ENCODE results near the gene ADK.
"Not testable (repeated sequence)": the region's sequence is repeated elsewhere in the genome, so short reads cannot be mapped to it uniquely, and the experiment has no call there.

The ADK gene

GRCh38 chr10:74300074-74300621, 149.1 kb downstream of the ADK start:
- not testable (repeated sequence) for DNase-seq (ENCODE audit: low read depth, low spot score)

GRCh38 chr10:74300666-74301065, 149.6 kb downstream of the ADK start:
- no peak for DNase-seq (ENCODE audit: low read depth, low spot score)

- DNase-seq (ENCODE audit: low read depth, low spot score): no peak
These were observed 154.7 kb downstream of the ADK start for GRCh38 chr10:74305730-74306129.

GRCh38 chr10:74306227-74306982, 155.4 kb downstream of the ADK start:
- DNase-seq (ENCODE audit: low read depth, low spot score): no peak

GRCh38 chr10:74307061-74307651, 156.1 kb downstream of the ADK start:
- no peak for DNase-seq (ENCODE audit: low read depth, low spot score)

- DNase-seq (ENCODE audit: low read depth, low spot score): no peak
These were observed 159.7 kb downstream of the ADK start for GRCh38 chr10:74310652-74311257.

- no peak for DNase-seq (ENCODE audit: low read depth, low spot score)
These were observed 163.1 kb downstream of the ADK start for GRCh38 chr10:74314166-74314565.

GRCh38 chr10:74320026-74320425, 169.0 kb downstream of the ADK start:
- no peak for DNase-seq (ENCODE audit: low read depth, low spot score)

GRCh38 chr10:74320717-74321116, 169.7 kb downstream of the ADK start:
- DNase-seq (ENCODE audit: low read depth, low spot score): no peak

- no peak for DNase-seq (ENCODE audit: low read depth, low spot score)
These were observed 171.1 kb downstream of the ADK start for GRCh38 chr10:74322141-74322540.

GRCh38 chr10:74322565-74322964, 171.5 kb downstream of the ADK start:
- DNase-seq (ENCODE audit: low read depth, low spot score): no peak

- DNase-seq (ENCODE audit: low read depth, low spot score): no peak
These were observed 177.4 kb downstream of the ADK start for GRCh38 chr10:74328388-74328787.

GRCh38 chr10:74329873-74330272, 178.9 kb downstream of the ADK start:
- no peak for DNase-seq (ENCODE audit: low read depth, low spot score)

- no peak for DNase-seq (ENCODE audit: low read depth, low spot score)
These were observed 179.6 kb downstream of the ADK start for GRCh38 chr10:74330646-74331045.

- DNase-seq (ENCODE audit: low read depth, low spot score): no peak
These were observed 181.4 kb downstream of the ADK start for GRCh38 chr10:74332398-74332797.

- no peak for DNase-seq (ENCODE audit: low read depth, low spot score)
These were observed 182.2 kb downstream of the ADK start for GRCh38 chr10:74333174-74333573.

GRCh38 chr10:74334221-74334620, 183.2 kb downstream of the ADK start:
- no peak for DNase-seq (ENCODE audit: low read depth, low spot score)

GRCh38 chr10:74335501-74335900, 184.5 kb downstream of the ADK start:
- no peak for DNase-seq (ENCODE audit: low read depth, low spot score)

GRCh38 chr10:74337330-74338016, 186.5 kb downstream of the ADK start:
- no peak for DNase-seq (ENCODE audit: low read depth, low spot score)

- no peak for DNase-seq (ENCODE audit: low read depth, low spot score)
These were observed 192.0 kb downstream of the ADK start for GRCh38 chr10:74342991-74343390.

- DNase-seq (ENCODE audit: low read depth, low spot score): no peak
These were observed 192.8 kb downstream of the ADK start for GRCh38 chr10:74343804-74344203.

- no peak for DNase-seq (ENCODE audit: low read depth, low spot score)
These were observed 193.3 kb downstream of the ADK start for GRCh38 chr10:74344306-74344705.

Measured in activated naive CD8-positive, alpha-beta T cell treated with anti-CD3 and anti-CD28 coated beads, Interleukin-2, amount 50 U/mL, for 16 hours (primary cell).